Heart right ventricle (tissue), 16 donors: ENCODE data around the gene ARHGEF16. TPM values are rescaled to one million over a fixed set of nuclear protein-coding genes. Genes with fewer than 3 reads are reported as not detected.

Experiments
- ATAC-seq, 8 donors: fragments of 200-7000 bp; cut with Tn5 transposase; one replicate each; pipeline ENCODE4 v1.9.1; 2020; ENCODE audit warnings: mild to moderate bottlenecking in 8 of 8, moderate library complexity in 8 of 8, moderate number of reproducible peaks in 1 of 8
- DNase-seq, 2 donors: peaks; one replicate each; pipeline ENCODE4 v3.0.0-alpha.2; 2020
- H3K27ac ChIP-seq, 10 donors: fragments of 200-600 bp; sonication (generic) in 2 of 10; one replicate each; pipeline versions ENCODE4 v1.5.0 to v1.8.0; 2020 to 2022; ENCODE audit warnings: mild to moderate bottlenecking in 3 of 10
- H3K27me3 ChIP-seq, 7 donors: fragments of 200-600 bp; one replicate each; pipeline ENCODE4 v1.8.0; 2021 to 2022; ENCODE audit warnings: mild to moderate bottlenecking in 2 of 7
- H3K36me3 ChIP-seq, 9 donors: fragments of 200-600 bp; sonication (generic) in 1 of 9; one replicate each; pipeline versions ENCODE4 v1.5.0 to v1.8.0; 2020 to 2022; ENCODE audit warnings: mild to moderate bottlenecking in 2 of 9
- H3K4me1 ChIP-seq, 9 donors: fragments of 200-600 bp; sonication (generic) in 1 of 9; one replicate each; pipeline versions ENCODE4 v1.5.0 to v1.8.0; 2020 to 2022; ENCODE audit warnings: mild to moderate bottlenecking in 4 of 9
- H3K4me3 ChIP-seq, 10 donors: fragments of 200-600 bp; sonication (generic) in 2 of 10; one replicate each; pipeline versions ENCODE4 v1.5.0 to v1.8.0; 2020 to 2022; ENCODE audit warnings: mild to moderate bottlenecking in 7 of 10, moderate library complexity in 2 of 10
- H3K9me3 ChIP-seq, 11 donors: fragments of 200-600 bp in 10 of 11; sonication (generic) in 2 of 11; one replicate each; pipeline versions ENCODE4 v1.5.0 to v1.8.0; 2013 to 2022; ENCODE audit warnings: mild to moderate bottlenecking in 2 of 11, control low read depth in 1 of 11, moderate library complexity in 1 of 11
- CTCF ChIP-seq, 9 donors: fragments of 200-600 bp; sonication (generic) in 2 of 9; IDR thresholded peaks; one replicate each; pipeline versions ENCODE4 v1.5.0 to v1.8.0; 2021 to 2022; ENCODE audit warnings: antibody characterized with exemption in 9 of 9, mild to moderate bottlenecking in 5 of 9, moderate library complexity in 1 of 9
- WGBS, 2 donors: extraction: QIAGEN DNeasy Blood & Tissue Kit; methylation state at CpG; one replicate each; pipeline ENCODE4 v1.1.7; 2013; ENCODE audit warnings: inconsistent platforms in 1 of 2; 5-methylcytosine and 5-hydroxymethylcytosine counted together
- intact Hi-C, 10 donors: fragments of 100-400 bp; cut with DNase I; formaldehyde crosslinking; loops; one replicate each; pipeline versions ENCODE4 v1.11.1 to v1.14.2; 2022
- polyA plus RNA-seq, 2 donors: library from polyadenylated mRNA; stranded (reverse); fragments of 200-250 nt; gene quantifications; one replicate each; pipeline ENCODE4 v1.2.3, GENCODE V29; 2013
- total RNA-seq, 10 donors: library from RNA; stranded (reverse); fragmentation: NEBNext Ultra II Directional in 3 of 10; extraction: Animal tissue kit (Norgen Biotek cat#: 25700) in 3 of 10; gene quantifications; one replicate each; pipeline versions ENCODE4 v1.2.1 to v1.2.4, GENCODE V29; 2021 to 2023
- donor health status: Arrhythmogenic right ventricular cardiomyopathy.
- donor health status: ischemic (EF 13 %, LVEDD 7.1; RV severe dilation, severe dysfunction).
- donor health status: healthy with polysubstance abuse.
- donor health status: DM: no; HTN: yes; CAD: no.
- donor health status: DM: no; HTN: no; CAD: no.
- donor health status: ischemic (EF 25% LVEDD 6.9; RV normal size, moderate dysfunction).
- donor health status: ischemic (EF 25% LVEDD 5.7; RV mildly dilated, moderate dysfunction).
- donor health status: healthy.
- donor health status: DM: yes; HTN: yes; CAD: no.
- donor health status: Ischemic cardiomyopathy.
- donor health status: ischemic (EF 35%, LVEDD 5.7; RV mildly dilated, moderate dysfunction).
- donor health status: nonischemic (EF 11% LVEDD 7.7; RV severe dilation, severe dysfunction).
- donor health status: DM: yes; HTN: yes; CAD: no.
- donor health status: PGD.
- donor health status: ischemic (EF 29% LVEDD 5.4; RV normal size, mild dysfunction).
- donor health status: nonischemic (EF 23%, LVEDD 6.1; RV moderate dilation, normal function).

ARHGEF16 gene
- total and polyA plus RNA-seq, 12 donors, result 0.17 to 1.1 (median 0.40) TPM

DNA sequence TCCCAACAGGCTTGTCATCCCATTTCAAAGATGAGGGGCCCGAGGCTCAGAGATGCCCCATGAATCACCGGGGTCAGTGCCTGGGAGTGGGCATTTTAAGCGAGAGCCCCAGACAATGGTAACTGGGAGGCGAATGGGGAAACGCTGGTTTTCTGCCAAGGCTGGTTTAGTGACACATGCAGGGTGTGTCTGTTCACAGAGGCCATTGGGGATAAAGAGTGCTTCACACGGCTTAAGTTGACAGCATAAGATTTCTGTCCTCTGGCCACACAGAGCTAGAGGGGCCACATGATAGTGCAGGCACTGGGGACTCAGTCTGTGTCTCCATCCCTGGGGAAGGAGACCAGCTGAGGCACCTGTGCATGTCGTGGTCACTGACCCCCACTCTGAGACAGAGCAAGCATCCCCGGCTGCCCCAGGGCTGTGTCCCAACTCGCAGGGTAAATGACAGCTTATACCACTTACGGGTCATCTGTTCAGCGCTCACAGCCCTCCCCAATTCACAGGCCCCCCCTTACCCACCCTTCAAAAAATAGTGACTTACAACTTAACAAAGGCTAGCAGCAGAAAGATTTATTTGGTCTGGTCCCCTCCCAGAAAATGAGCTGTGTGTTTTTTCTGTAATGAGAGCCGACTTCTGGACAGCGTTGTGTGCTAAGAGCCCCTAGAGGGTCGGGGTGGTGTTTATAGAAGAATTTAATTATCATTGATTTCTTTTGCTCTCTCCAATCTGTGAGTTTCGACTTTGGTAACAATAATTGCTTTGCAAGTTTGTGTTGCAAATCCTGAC lies 34.9 kb upstream of the ARHGEF16 start:
- DNase-seq (no peak), ATAC-seq (no peak)
- Histone ChIP-seq H3K27ac (peak overlapping the region in 1 of 10 donors; percentile 16), H3K27me3 (peaks cover 0 to 5% (median 0%) of the 10 kb centered on the region in 7 donors), H3K36me3 (peaks cover 0 to 44% (median 0%) of the 10 kb centered on the region in 9 donors), H3K9me3 (peaks cover 0 to 13% (median 4%) of the 10 kb centered on the region in 11 donors), H3K4me1 (peaks cover 11 to 61% (median 45%) of the 10 kb centered on the region in 9 donors), H3K4me3 (no peak overlapping the region)
- TF ChIP-seq CTCF (IDR thresholded peaks at IDR 0.05), result no peak
- intact Hi-C loops, result loop anchor here in 9 of 10 donors (5.0 to 10.0 kb wide), 9 partner anchors 67 to 1007 kb away; partner anchors contain the start of genes PRDM16 (in 6 of the 9) and PEX10 (in 5 of the 9)
- 86% methylated on average over 15 of the region's 15 CpGs for WGBS, 2 donors

- no peak for TF ChIP-seq CTCF (IDR thresholded peaks at IDR 0.05)
- DNase-seq (no peak), ATAC-seq (no peak)
- Histone ChIP-seq H3K4me3 (no peak overlapping the region), H3K27ac (peak overlapping the region in 1 of 10 donors; percentile 16), H3K9me3 (peaks cover 0 to 13% (median 4%) of the 10 kb centered on the region in 11 donors), H3K27me3 (peaks cover 0 to 5% (median 0%) of the 10 kb centered on the region in 7 donors), H3K4me1 (peaks cover 11 to 56% (median 42%) of the 10 kb centered on the region in 9 donors), H3K36me3 (peaks cover 0 to 37% (median 0%) of the 10 kb centered on the region in 9 donors)
- WGBS, 2 donors, result 91% methylated on average over 23 of the region's 23 CpGs
- intact Hi-C loops, result loop anchor here in 9 of 10 donors (5.0 to 10.0 kb wide), 8 partner anchors 68 to 1008 kb away; partner anchors contain the start of genes PEX10 (in 5 of the 9) and PRDM16 (in 5 of the 9)
Observed at GRCh38 chr1:3420218-3420951, 34.1 kb upstream of the ARHGEF16 start.

- H3K4me3 ChIP-seq, result peak overlapping the region in 1 of 10 donors; percentile 18
- ATAC-seq, result no peak
- no peak for DNase-seq
- WGBS, 2 donors, result 84 to 85% methylated on average over 14 of the region's 14 CpGs
- H3K9me3 ChIP-seq, result no peaks in the 10 kb centered on the region
- H3K27me3 ChIP-seq, result peaks cover 0 to 5% (median 0%) of the 10 kb centered on the region in 7 donors
- intact Hi-C loops, result loop anchor here in 9 of 10 donors (1.0 to 10.0 kb wide), 11 partner anchors 70 to 1010 kb away; partner anchors contain the start of genes PEX10 (in 5 of the 9) and PRDM16 (in 5 of the 9)
- peaks cover 11 to 42% (median 37%) of the 10 kb centered on the region in 9 donors for H3K4me1 ChIP-seq
- H3K27ac ChIP-seq, result peak overlapping the region; percentile 64 to 94 (median 84)
- H3K36me3 ChIP-seq, result peaks cover 0 to 48% (median 0%) of the 10 kb centered on the region in 9 donors
- TF ChIP-seq CTCF (IDR thresholded peaks at IDR 0.05), result no peak
Observed at GRCh38 chr1:3422638-3423037, 31.8 kb upstream of the ARHGEF16 start.
